HEK293 (cell line): ENCODE measurements around the gene PRDX2.

ENCODE experiments used
- CTCF ChIA-PET: fragments of 350-600 bp; formaldehyde crosslinking; extraction: SDS; loops from one replicate; lab custom pipeline; 2021; ENCODE audit warnings: antibody characterized with exemption; lab: Yijun Ruan, JAX
- POLR2A ChIA-PET: fragments of 300-600 bp; formaldehyde crosslinking; extraction: SDS; loops from one replicate; lab custom pipeline; 2020; ENCODE audit warnings: antibody characterized with exemption, inconsistent platforms; lab: Yijun Ruan, JAX
- H3K27ac ChIP-seq: fragments of 200-500 bp; sonication (Bioruptor generic); 2 replicates; pipeline ENCODE4 v1.5.1; 2014; ENCODE audit warnings: low read depth, low read length, control low read depth, inconsistent platforms; ENCODE audit errors: extremely low read depth
- H3K36me3 ChIP-seq, 2 experiments: fragments of 200-500 bp in 1 of 2; sonication (Bioruptor generic) in 1 of 2; 1 replicate in 1 of 2; 2 replicates in 1 of 2; pipeline ENCODE4 v1.5.1; 2014 to 2017; ENCODE audit warnings: inconsistent platforms in 2 of 2, low read length in 2 of 2; ENCODE audit not compliant: control insufficient read depth in 2 of 2, insufficient read depth in 1 of 2
- H3K4me1 ChIP-seq: fragments of 200-500 bp; sonication (Bioruptor generic); 2 replicates; pipeline ENCODE4 v1.5.1; 2014; ENCODE audit warnings: mild to moderate bottlenecking, low read length, inconsistent platforms; ENCODE audit not compliant: control insufficient read depth, insufficient read depth
- H3K4me3 ChIP-seq: 2 replicates; pipeline ENCODE4 v1.5.1; 2011; ENCODE audit warnings: low read depth, mild to moderate bottlenecking, control low read depth, low read length, moderate library complexity
- H3K9me3 ChIP-seq: fragments of 200-500 bp; sonication (Bioruptor generic); 2 replicates; pipeline ENCODE4 v1.5.1; 2014; ENCODE audit warnings: low read depth, low read length, inconsistent platforms; ENCODE audit not compliant: control insufficient read depth, insufficient read depth
- EGR2 ChIP-seq: fragments of 450-650 bp; formaldehyde crosslinking; IDR thresholded peaks from 2 replicates; pipeline ENCODE4 v1.5.1; 2016; ENCODE audit warnings: low read depth, missing biosample characterization, missing genetic modification characterization
- KLF8 ChIP-seq: fragments of 450-650 bp; formaldehyde crosslinking; IDR thresholded peaks from 2 replicates; pipeline ENCODE4 v1.5.1; 2016; ENCODE audit warnings: missing biosample characterization, missing genetic modification characterization
- KLF9 ChIP-seq: fragments of 450-650 bp; formaldehyde crosslinking; IDR thresholded peaks from 2 replicates; pipeline ENCODE4 v1.5.1; 2016; ENCODE audit warnings: missing biosample characterization, missing genetic modification characterization, low read depth
- SP2 ChIP-seq: fragments of 450-650 bp; formaldehyde crosslinking; IDR thresholded peaks from 2 replicates; pipeline ENCODE4 v1.5.1; 2016; ENCODE audit warnings: missing biosample characterization, missing genetic modification characterization
- SP7 ChIP-seq: fragments of 450-650 bp; formaldehyde crosslinking; IDR thresholded peaks from 2 replicates; pipeline ENCODE4 v1.5.1; 2016; ENCODE audit warnings: missing biosample characterization, missing genetic modification characterization
- ZBTB1 ChIP-seq: fragments of 450-650 bp; formaldehyde crosslinking; IDR thresholded peaks from 2 replicates; pipeline ENCODE4 v1.5.1; 2016; ENCODE audit warnings: missing biosample characterization, missing genetic modification characterization
- ZBTB17 ChIP-seq: fragments of 450-650 bp; formaldehyde crosslinking; IDR thresholded peaks from 2 replicates; pipeline ENCODE4 v1.5.1; 2016; ENCODE audit warnings: missing biosample characterization, missing genetic modification characterization
- ZFP3 ChIP-seq: fragments of 450-650 bp; formaldehyde crosslinking; IDR thresholded peaks from 2 replicates; pipeline ENCODE4 v1.5.1; 2016; ENCODE audit warnings: low read depth, missing biosample characterization, missing genetic modification characterization
- ZNF10 ChIP-seq: fragments of 450-650 bp; formaldehyde crosslinking; IDR thresholded peaks from 2 replicates; pipeline ENCODE4 v1.5.1; 2017; ENCODE audit warnings: missing biosample characterization, missing genetic modification characterization
- ZNF138 ChIP-seq: fragments of 450-650 bp; formaldehyde crosslinking; IDR thresholded peaks from 2 replicates; pipeline ENCODE4 v1.5.1; 2016; ENCODE audit warnings: missing biosample characterization, missing genetic modification characterization, borderline replicate concordance
- ZNF174 ChIP-seq: fragments of 450-650 bp; formaldehyde crosslinking; IDR thresholded peaks from 2 replicates; pipeline ENCODE4 v1.5.0; 2017; ENCODE audit warnings: missing biosample characterization, mild to moderate bottlenecking, missing genetic modification characterization
- ZNF214 ChIP-seq: fragments of 450-650 bp; formaldehyde crosslinking; IDR thresholded peaks from 2 replicates; pipeline ENCODE4 v1.5.1; 2017; ENCODE audit warnings: missing biosample characterization, mild to moderate bottlenecking, missing genetic modification characterization, borderline replicate concordance
- ZNF311 ChIP-seq: fragments of 450-650 bp; formaldehyde crosslinking; IDR thresholded peaks from 2 replicates; pipeline ENCODE4 v1.5.1; 2017; ENCODE audit warnings: missing biosample characterization, missing genetic modification characterization, borderline replicate concordance
- ZNF324 ChIP-seq: fragments of 450-650 bp; formaldehyde crosslinking; IDR thresholded peaks from 2 replicates; pipeline ENCODE4 v1.5.1; 2016; ENCODE audit warnings: missing biosample characterization, missing genetic modification characterization
- ZNF341 ChIP-seq: fragments of 450-650 bp; formaldehyde crosslinking; IDR thresholded peaks from 2 replicates; pipeline ENCODE4; 2016; ENCODE audit warnings: low read depth, missing biosample characterization, missing genetic modification characterization
- ZNF510 ChIP-seq: fragments of 450-650 bp; formaldehyde crosslinking; IDR thresholded peaks from 2 replicates; pipeline ENCODE4 v1.5.1; 2018; ENCODE audit warnings: mild to moderate bottlenecking, missing genetic modification characterization, missing biosample characterization; ENCODE audit not compliant: insufficient replicate concordance
- ZNF621 ChIP-seq: fragments of 450-650 bp; formaldehyde crosslinking; IDR thresholded peaks from 2 replicates; pipeline ENCODE4 v1.5.1; 2017; ENCODE audit warnings: missing biosample characterization, missing genetic modification characterization
- ZNF747 ChIP-seq: fragments of 450-650 bp; formaldehyde crosslinking; IDR thresholded peaks from 2 replicates; pipeline ENCODE4 v1.5.1; 2016; ENCODE audit warnings: missing biosample characterization, missing genetic modification characterization
- ZNF776 ChIP-seq: fragments of 450-650 bp; formaldehyde crosslinking; IDR thresholded peaks from 2 replicates; pipeline ENCODE4 v1.5.0; 2017; ENCODE audit warnings: missing biosample characterization, missing genetic modification characterization, borderline replicate concordance
- ZNF777 ChIP-seq: fragments of 450-650 bp; formaldehyde crosslinking; IDR thresholded peaks from 2 replicates; pipeline ENCODE4 v1.5.1; 2017; ENCODE audit warnings: missing biosample characterization, missing genetic modification characterization, borderline replicate concordance
- ZNF843 ChIP-seq: fragments of 450-650 bp; formaldehyde crosslinking; IDR thresholded peaks from 2 replicates; pipeline ENCODE4 v1.5.1; 2016; ENCODE audit warnings: missing biosample characterization, missing genetic modification characterization
- TF ChIP-seq, protein P1 (sequence below): fragments of 450-650 bp; formaldehyde crosslinking; IDR thresholded peaks from 2 replicates; pipeline ENCODE4 v1.5.1; 2016; ENCODE audit warnings: missing biosample characterization, missing genetic modification characterization
- TF ChIP-seq, protein P2 (sequence below): fragments of 450-650 bp; formaldehyde crosslinking; IDR thresholded peaks from 2 replicates; pipeline ENCODE4 v1.5.1; 2016; ENCODE audit warnings: missing biosample characterization, missing genetic modification characterization
- TF ChIP-seq, protein P3 (sequence below): fragments of 450-650 bp; formaldehyde crosslinking; IDR thresholded peaks from 2 replicates; pipeline ENCODE4 v1.5.1; 2016; ENCODE audit warnings: missing biosample characterization, missing genetic modification characterization
- TF ChIP-seq, protein P4 (sequence below): fragments of 450-650 bp; formaldehyde crosslinking; IDR thresholded peaks from 2 replicates; pipeline ENCODE4 v1.5.1; 2017; ENCODE audit warnings: missing biosample characterization, missing genetic modification characterization
- TF ChIP-seq, protein P5 (sequence below): fragments of 450-650 bp; formaldehyde crosslinking; IDR thresholded peaks from 2 replicates; pipeline ENCODE4 v1.5.1; 2017; ENCODE audit warnings: missing biosample characterization, missing genetic modification characterization

The PRDX2 gene

DNA sequence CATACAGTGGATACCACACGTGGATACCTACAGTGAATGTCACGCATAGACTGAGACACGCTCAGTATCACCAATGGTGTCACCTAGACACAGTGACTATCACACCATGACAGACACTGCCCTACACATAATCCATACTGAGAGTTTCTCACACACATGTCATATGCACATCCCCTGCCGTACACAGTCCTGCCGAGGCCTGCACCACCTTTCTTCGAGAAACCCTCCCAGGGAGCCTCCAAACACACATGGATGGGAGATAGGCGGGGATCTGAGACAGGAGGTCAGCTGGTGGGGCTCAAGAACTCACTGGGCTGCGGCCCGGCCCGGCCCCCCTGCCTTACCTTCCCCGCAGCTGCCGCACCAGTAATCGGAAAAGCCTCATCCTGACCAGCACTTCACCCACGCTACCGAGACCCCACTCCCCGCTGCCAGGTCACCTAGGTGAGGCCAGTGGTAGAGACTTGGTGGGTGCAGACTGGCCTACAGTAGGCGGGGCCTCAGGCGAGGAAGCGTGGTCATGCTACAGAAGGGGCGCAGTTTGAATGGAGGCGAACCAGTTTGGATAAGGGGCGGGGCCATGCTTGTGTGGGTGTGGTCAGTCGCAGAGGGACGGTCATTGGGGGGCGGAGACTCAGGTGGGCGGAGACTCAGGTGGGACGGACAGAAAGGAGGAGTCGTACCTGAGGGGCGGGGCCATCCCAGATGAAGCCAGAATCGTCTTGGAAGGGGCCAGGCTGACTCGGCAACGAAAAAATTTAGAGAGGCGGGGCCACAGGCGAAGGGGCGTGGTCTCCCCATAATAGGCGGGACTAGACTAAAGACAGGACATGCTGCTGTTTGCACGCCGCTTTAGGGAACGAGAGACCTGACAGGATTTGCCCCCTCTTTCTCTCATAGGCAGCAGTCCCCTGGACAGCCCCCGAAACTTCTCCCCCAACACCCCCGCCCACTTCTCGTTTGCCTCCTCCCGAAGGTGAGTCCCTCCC, 38.8 kb upstream of the PRDX2 start:
- POLR2A ChIA-PET = no interaction called here
- Histone ChIP-seq H3K4me1 (no peaks in the 10 kb centered on the region), H3K36me3 (no peaks in the 10 kb centered on the region), H3K9me3 (no peaks in the 10 kb centered on the region), H3K4me3 (no peak overlapping the region; the same call in 1 of the 2 replicates), H3K27ac (no peak overlapping the region)
- CTCF ChIA-PET = interaction anchor here (0.7 kb wide), 1 partner anchor 80 kb away, joined by 3 read pairs; no protein-coding TSS in a partner anchor
- peak; percentile 99 for TF ChIP-seq KLF9 (tag by site-specific recombination)
- TF ChIP-seq ZNF214 (tag by site-specific recombination) = no peak
- TF ChIP-seq ZNF776 (tag by site-specific recombination) = no peak
- no peak for TF ChIP-seq ZNF341
- TF ChIP-seq, protein P1, sequence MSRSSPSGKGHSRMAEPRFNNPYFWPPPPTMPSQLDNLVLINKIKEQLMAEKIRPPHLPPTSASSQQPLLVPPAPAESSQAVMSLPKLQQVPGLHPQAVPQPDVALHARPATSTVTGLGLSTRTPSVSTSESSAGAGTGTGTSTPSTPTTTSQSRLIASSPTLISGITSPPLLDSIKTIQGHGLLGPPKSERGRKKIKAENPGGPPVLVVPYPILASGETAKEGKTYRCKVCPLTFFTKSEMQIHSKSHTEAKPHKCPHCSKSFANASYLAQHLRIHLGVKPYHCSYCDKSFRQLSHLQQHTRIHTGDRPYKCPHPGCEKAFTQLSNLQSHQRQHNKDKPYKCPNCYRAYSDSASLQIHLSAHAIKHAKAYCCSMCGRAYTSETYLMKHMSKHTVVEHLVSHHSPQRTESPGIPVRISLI = no peak
- TF ChIP-seq ZBTB17 (tag by site-specific recombination) = peak; percentile 54
- TF ChIP-seq, protein P2, sequence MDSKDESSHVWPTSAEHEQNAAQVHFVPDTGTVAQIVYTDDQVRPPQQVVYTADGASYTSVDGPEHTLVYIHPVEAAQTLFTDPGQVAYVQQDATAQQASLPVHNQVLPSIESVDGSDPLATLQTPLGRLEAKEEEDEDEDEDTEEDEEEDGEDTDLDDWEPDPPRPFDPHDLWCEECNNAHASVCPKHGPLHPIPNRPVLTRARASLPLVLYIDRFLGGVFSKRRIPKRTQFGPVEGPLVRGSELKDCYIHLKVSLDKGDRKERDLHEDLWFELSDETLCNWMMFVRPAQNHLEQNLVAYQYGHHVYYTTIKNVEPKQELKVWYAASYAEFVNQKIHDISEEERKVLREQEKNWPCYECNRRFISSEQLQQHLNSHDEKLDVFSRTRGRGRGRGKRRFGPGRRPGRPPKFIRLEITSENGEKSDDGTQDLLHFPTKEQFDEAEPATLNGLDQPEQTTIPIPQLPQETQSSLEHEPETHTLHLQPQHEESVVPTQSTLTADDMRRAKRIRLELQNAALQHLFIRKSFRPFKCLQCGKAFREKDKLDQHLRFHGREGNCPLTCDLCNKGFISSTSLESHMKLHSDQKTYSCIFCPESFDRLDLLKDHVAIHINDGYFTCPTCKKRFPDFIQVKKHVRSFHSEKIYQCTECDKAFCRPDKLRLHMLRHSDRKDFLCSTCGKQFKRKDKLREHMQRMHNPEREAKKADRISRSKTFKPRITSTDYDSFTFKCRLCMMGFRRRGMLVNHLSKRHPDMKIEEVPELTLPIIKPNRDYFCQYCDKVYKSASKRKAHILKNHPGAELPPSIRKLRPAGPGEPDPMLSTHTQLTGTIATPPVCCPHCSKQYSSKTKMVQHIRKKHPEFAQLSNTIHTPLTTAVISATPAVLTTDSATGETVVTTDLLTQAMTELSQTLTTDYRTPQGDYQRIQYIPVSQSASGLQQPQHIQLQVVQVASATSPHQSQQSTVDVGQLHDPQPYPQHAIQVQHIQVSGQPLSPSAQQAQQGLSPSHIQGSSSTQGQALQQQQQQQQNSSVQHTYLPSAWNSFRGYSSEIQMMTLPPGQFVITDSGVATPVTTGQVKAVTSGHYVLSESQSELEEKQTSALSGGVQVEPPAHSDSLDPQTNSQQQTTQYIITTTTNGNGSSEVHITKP (tag by site-specific recombination) = peak; percentile 19; the same call in 1 of the 2 replicates
- no peak for TF ChIP-seq ZNF621
- no peak for TF ChIP-seq ZNF10 (tag by site-specific recombination)
- no peak for TF ChIP-seq ZNF174 (tag by site-specific recombination)
- TF ChIP-seq ZNF510 (tag by site-specific recombination) = no peak
- TF ChIP-seq ZNF324 (tag by site-specific recombination) = no peak
- TF ChIP-seq, protein P3, sequence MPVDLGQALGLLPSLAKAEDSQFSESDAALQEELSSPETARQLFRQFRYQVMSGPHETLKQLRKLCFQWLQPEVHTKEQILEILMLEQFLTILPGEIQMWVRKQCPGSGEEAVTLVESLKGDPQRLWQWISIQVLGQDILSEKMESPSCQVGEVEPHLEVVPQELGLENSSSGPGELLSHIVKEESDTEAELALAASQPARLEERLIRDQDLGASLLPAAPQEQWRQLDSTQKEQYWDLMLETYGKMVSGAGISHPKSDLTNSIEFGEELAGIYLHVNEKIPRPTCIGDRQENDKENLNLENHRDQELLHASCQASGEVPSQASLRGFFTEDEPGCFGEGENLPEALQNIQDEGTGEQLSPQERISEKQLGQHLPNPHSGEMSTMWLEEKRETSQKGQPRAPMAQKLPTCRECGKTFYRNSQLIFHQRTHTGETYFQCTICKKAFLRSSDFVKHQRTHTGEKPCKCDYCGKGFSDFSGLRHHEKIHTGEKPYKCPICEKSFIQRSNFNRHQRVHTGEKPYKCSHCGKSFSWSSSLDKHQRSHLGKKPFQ = no peak
- no peak for TF ChIP-seq ZNF747 (tag by site-specific recombination)
- TF ChIP-seq ZBTB1 (tag by site-specific recombination) = no peak
- TF ChIP-seq ZNF311 (tag by site-specific recombination) = no peak
- peak; percentile 72 for TF ChIP-seq EGR2
- TF ChIP-seq, protein P4, sequence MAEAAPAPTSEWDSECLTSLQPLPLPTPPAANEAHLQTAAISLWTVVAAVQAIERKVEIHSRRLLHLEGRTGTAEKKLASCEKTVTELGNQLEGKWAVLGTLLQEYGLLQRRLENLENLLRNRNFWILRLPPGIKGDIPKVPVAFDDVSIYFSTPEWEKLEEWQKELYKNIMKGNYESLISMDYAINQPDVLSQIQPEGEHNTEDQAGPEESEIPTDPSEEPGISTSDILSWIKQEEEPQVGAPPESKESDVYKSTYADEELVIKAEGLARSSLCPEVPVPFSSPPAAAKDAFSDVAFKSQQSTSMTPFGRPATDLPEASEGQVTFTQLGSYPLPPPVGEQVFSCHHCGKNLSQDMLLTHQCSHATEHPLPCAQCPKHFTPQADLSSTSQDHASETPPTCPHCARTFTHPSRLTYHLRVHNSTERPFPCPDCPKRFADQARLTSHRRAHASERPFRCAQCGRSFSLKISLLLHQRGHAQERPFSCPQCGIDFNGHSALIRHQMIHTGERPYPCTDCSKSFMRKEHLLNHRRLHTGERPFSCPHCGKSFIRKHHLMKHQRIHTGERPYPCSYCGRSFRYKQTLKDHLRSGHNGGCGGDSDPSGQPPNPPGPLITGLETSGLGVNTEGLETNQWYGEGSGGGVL (tag by site-specific recombination) = no peak
- TF ChIP-seq KLF8 (tag by site-specific recombination) = peak; percentile 74
- no peak for TF ChIP-seq ZFP3 (tag by site-specific recombination)
- TF ChIP-seq SP7 (tag by site-specific recombination) = no peak
- TF ChIP-seq, protein P5, sequence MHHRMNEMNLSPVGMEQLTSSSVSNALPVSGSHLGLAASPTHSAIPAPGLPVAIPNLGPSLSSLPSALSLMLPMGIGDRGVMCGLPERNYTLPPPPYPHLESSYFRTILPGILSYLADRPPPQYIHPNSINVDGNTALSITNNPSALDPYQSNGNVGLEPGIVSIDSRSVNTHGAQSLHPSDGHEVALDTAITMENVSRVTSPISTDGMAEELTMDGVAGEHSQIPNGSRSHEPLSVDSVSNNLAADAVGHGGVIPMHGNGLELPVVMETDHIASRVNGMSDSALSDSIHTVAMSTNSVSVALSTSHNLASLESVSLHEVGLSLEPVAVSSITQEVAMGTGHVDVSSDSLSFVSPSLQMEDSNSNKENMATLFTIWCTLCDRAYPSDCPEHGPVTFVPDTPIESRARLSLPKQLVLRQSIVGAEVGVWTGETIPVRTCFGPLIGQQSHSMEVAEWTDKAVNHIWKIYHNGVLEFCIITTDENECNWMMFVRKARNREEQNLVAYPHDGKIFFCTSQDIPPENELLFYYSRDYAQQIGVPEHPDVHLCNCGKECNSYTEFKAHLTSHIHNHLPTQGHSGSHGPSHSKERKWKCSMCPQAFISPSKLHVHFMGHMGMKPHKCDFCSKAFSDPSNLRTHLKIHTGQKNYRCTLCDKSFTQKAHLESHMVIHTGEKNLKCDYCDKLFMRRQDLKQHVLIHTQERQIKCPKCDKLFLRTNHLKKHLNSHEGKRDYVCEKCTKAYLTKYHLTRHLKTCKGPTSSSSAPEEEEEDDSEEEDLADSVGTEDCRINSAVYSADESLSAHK (tag by site-specific recombination) = no peak
- TF ChIP-seq ZNF777 (tag by site-specific recombination) = no peak
- TF ChIP-seq ZNF138 (tag by site-specific recombination) = no peak
- TF ChIP-seq SP2 (tag by site-specific recombination) = peak; percentile 88
- TF ChIP-seq ZNF843 (tag by site-specific recombination) = no peak
